Muscle of leg (tissue), 11 donors: ENCODE data around the gene MYL11. TPM values are rescaled to one million over a fixed set of nuclear protein-coding genes. Genes with fewer than 3 reads are reported as not detected.
A peak's percentile ranks its signal among the peaks of the same experiment; 100 is the strongest.

ENCODE experiments used
- DNase-seq: peaks from one replicate; pipeline ENCODE4 v3.0.0; 2013
- H3K27ac ChIP-seq: one replicate; pipeline ENCODE4 v1.5.1; 2013; ENCODE audit warnings: mild to moderate bottlenecking, low read length, control low read depth
- H3K27me3 ChIP-seq: one replicate; pipeline ENCODE4 v1.6.1; 2013; ENCODE audit warnings: low read length; ENCODE audit not compliant: control insufficient read depth, insufficient read depth
- H3K36me3 ChIP-seq: one replicate; pipeline ENCODE4 v1.6.1; 2013; ENCODE audit warnings: low read length; ENCODE audit not compliant: control insufficient read depth, insufficient read depth
- H3K4me1 ChIP-seq: one replicate; pipeline ENCODE4 v1.6.1; 2013; ENCODE audit warnings: low read length; ENCODE audit not compliant: control insufficient read depth, insufficient read depth
- H3K4me3 ChIP-seq: one replicate; pipeline ENCODE4 v1.5.1; 2013; ENCODE audit warnings: low read length, control low read depth
- H3K9me3 ChIP-seq: replicated peaks from 2 replicates; pipeline ENCODE4 v1.6.1; 2013; ENCODE audit warnings: low read depth, low read length; ENCODE audit not compliant: control insufficient read depth
- WGBS: methylation state at CpG from one replicate; pipeline ENCODE4 v1.1.5; 2013; ENCODE audit warnings: missing lambda C conversion rate; ENCODE audit not compliant: insufficient coverage; 5-methylcytosine and 5-hydroxymethylcytosine counted together
- polyA plus RNA-seq, 8 donors: library from polyadenylated mRNA; unstranded; fragments of 120-200 nt; gene quantifications; one replicate each; pipeline versions ENCODE4 v1.2.1 to v1.2.3, GENCODE V29; 2013; ENCODE audit warnings: inconsistent platforms in 1 of 8, low replicate concordance in 1 of 8; ENCODE audit not compliant: insufficient read length in 8 of 8, insufficient read depth in 1 of 8
- total RNA-seq: library from RNA; stranded (reverse); fragments of 120-200 nt; gene quantifications from one replicate; pipeline ENCODE4 v1.2.4, GENCODE V29; 2013

MYL11 gene
- total and polyA plus RNA-seq, 9 donors, result 4,424 to 10,279 (median 7,940) TPM

DNA sequence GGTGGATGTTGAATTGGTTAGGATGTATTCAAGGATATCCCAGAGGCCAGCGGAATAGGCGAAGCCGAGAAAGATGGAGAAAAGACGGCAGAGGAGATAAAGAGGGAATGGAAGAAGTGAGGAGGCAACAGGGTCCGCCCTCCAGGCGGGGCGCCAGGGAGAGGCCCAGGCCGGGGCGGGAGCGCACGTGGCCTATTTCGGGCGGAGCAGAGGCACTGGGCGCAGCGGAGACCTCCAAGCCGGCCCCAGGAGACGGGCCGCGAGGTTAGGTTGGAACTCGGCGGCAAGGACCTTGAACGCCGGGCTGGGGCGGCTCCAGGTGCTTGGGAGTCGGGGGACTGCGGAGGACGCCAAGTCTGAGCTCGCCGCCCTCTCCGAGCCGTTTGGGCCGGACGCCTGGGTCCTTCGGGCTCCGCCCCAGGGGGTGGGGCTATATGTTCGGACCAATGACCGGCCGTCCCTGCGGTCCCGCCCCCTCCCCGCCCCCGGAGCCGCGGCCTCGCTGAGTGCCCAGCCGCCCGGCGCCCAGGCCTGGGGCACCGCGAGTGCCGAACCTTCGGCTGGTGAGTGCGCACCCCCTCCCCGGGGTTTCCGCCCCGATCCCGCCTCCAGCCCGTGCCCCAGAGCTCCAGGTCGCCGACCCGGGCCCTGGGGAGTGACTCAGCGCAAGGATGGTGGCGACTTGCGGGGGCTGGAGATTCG is 32.7 kb downstream of the MYL11 start, which contains the start of gene ZNF771:
Gene ZNF771, plus strand, starts transcription at position 505 of the 702 bp plus-strand sequence. CDS start 448 bp downstream, outside the sequence.
- peaks cover 21% of the 10 kb centered on the region for H3K4me1 ChIP-seq
- H3K9me3 ChIP-seq, result no peaks in the 10 kb centered on the region

DNA sequence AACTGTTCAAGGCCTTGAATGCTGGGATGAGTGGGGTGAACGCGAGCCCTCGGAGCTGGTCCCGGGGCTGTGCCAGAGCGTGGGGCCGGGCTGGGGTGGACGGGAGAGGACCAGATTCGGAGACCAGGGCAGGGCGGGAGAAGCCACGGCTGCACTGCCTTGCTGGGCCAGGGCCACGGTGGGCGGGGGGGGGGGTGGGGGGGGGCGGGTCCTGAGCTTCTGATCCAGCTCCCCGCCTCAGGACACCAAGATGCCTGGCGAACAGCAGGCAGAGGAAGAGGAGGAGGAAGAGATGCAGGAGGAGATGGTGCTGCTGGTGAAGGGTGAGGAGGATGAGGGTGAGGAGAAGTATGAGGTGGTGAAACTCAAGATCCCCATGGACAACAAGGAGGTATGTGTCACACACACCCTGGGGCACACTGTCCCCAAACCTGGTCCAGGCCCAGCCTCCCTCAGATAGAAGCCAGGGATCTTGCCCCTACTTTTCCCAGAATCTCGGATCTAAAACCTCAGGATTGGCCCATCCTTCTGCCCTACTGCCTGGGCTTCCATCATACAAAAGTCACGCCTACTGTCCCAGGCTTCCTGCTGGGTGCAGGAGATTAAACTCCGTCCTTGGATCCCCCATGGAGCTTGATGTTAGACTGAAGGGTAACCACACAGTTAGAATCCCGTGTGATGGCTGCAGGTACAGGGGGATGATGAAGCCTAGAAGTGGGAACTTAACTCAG is 33.4 kb downstream of the MYL11 start:
- Histone ChIP-seq H3K4me3 (peak overlapping the region; percentile 72), H3K36me3 (peaks cover 31% of the 10 kb centered on the region), H3K4me1 (peaks cover 21% of the 10 kb centered on the region), H3K9me3 (no peaks in the 10 kb centered on the region), H3K27me3 (no peaks in the 10 kb centered on the region), H3K27ac (peak overlapping the region; percentile 77)
- no peak for DNase-seq
- WGBS, result 6% methylated on average over 7 of the region's 19 CpGs

More for the DNA sequence above, 32.7 kb downstream of the MYL11 start, which contains the start of gene ZNF771:
- Histone ChIP-seq H3K4me3 (peak within 1 kb of the TSS; percentile 72), H3K27ac (peak within 1 kb of the TSS; percentile 89), H3K36me3 (peaks cover 25% of the 10 kb centered on the region), H3K27me3 (no peaks in the 10 kb centered on the region)
- WGBS, result under 1% methylated on average over 62 of the region's 65 CpGs
- peak; percentile 97 for DNase-seq

DNA sequence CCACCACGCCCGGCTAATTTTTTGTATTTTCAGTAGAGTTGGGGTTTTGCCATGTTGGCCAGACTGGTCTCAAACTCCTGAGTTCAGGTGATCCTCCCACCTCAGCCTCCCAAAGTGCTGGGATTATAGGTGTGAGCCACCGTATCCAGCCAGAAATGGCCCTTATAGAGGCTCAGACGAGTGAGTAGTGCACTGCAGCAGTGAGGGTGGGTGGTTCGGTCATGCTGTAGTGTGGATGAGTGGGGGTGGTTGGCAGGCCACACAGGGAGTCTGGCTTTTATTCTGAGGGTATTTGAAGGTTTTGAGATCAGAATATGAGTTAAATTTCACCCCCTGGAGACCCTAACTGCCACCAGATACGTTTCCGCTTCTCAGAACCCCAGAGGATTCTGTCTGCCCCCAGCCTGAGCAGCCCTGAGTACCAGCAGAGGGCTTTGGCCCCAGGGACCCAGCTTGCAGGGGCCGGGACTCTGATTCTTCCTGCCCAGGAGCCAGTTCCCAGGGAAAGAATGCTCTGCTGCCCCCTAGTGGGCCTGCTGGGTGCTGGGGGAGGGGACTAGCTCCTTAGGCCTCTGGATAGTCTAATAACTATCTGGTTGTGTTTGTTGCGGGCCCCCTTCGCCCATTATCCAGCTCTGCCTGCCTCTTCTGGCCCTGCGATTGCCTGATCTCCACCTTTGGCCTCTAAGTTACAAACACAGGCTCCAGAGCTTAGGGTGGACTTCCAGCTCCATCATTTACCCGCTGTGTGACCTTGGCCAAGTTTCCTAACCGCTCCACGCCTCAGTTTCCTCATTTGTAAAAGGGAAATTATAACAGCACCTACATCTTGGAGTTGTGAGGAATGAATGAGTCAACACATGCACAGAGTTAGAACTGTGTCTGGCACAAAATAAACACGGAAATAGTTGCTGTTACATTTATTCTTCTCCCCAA is 34.8 kb downstream of the MYL11 start:
- H3K36me3 ChIP-seq, result peaks cover 41% of the 10 kb centered on the region
- 28% methylated on average over 5 of the region's 15 CpGs for WGBS
- peaks cover 21% of the 10 kb centered on the region for H3K4me1 ChIP-seq
- H3K4me3 ChIP-seq, result no peak overlapping the region
- DNase-seq, result peak; percentile 94
- peak overlapping the region; percentile 60 for H3K27ac ChIP-seq
- no peaks in the 10 kb centered on the region for H3K27me3 ChIP-seq
- H3K9me3 ChIP-seq, result no peaks in the 10 kb centered on the region

DNA sequence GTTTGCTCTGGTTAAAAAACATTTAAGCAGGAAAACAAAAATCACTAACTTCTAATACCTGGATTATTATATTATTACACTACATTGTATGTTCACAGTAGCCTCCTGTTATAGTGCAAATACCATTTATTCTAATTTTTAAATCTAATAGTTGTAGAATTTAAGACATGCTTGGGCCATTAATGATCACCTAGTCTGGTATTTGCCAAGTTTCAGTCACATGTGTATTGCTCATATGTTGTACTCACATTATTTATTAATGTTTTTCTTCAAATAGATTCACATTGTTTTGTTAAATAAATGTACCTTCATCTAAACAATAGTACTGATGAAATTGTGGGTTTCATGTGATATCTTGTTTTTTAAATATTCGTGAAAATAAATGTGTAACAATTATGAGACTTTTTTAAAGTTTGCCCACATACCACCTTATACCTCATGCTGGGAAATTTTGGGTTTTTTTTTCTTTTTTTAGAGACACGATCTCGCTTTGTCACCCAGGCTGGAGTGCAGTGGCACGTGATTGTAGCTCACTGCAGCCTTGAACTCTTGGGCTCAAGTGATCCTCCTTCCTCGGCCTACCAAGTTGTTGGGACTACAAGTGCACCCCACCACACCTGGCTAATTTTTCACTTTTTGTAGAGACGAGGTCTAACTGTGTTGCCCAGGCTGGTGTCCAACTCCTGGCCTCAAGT is 38.7 kb downstream of the MYL11 start:
- Histone ChIP-seq H3K27me3 (no peaks in the 10 kb centered on the region), H3K9me3 (no peaks in the 10 kb centered on the region), H3K36me3 (peaks cover 40% of the 10 kb centered on the region), H3K4me3 (no peak overlapping the region), H3K4me1 (peaks cover 19% of the 10 kb centered on the region), H3K27ac (no peak overlapping the region)
- 81% methylated on average over 3 of the region's 6 CpGs for WGBS
- DNase-seq, result no peak

DNA sequence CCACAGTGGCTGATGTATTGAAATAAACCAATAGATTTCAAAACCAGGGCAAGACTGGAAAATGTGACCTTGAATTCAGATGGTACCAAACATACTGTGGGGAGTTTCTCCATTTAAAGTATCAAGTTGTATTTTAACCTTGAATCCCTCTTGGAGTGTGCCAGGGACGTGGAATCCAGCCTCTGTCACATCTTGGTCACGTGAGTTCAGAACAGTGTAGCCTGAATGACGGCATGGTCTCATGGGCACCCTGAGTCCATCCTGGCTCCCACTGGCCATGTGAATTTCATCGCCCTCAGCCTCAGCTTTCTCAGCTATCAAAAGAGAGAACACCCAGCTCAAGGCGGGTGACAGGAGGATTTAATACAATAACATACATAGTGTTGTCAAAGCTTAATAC is 39.6 kb downstream of the MYL11 start:
- Histone ChIP-seq H3K4me1 (peaks cover 14% of the 10 kb centered on the region), H3K36me3 (peaks cover 35% of the 10 kb centered on the region), H3K9me3 (no peaks in the 10 kb centered on the region), H3K27ac (no peak overlapping the region), H3K27me3 (no peaks in the 10 kb centered on the region), H3K4me3 (no peak overlapping the region)
- no peak for DNase-seq
- WGBS, result 93% methylated on average over 3 of the region's 5 CpGs

DNA sequence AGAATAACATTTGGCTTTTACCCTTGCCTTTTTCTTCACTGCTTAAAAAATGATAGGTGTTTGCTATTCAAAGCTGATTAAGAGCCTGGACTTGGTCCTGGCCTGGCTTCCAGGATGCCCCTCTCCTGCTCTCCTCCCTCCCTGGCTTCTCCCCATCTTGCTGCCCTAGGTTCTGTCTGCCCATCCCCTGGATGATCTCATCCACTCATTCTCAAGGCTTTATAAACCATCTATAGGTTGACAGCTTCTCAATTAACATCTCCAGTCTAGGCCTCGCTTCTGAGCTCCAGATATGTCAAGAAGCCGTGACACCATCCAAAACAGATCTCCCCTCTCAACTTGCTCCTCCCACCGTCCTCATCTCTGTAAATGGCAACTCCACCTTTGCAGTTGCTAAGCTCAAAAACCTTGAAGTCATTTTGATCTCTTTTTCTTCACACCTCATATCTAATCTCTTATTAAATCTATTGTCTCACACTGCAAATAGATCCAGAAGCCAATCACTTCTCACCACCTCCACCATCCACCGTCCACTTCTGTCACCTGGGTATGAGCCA is 41.5 kb downstream of the MYL11 start:
- Histone ChIP-seq H3K27me3 (no peaks in the 10 kb centered on the region), H3K36me3 (peaks cover 35% of the 10 kb centered on the region), H3K9me3 (no peaks in the 10 kb centered on the region), H3K27ac (no peak overlapping the region), H3K4me3 (no peak overlapping the region), H3K4me1 (peaks cover 8% of the 10 kb centered on the region)
- DNase-seq, result no peak
- WGBS, result 85% methylated on average over 4 of the region's 4 CpGs

DNA sequence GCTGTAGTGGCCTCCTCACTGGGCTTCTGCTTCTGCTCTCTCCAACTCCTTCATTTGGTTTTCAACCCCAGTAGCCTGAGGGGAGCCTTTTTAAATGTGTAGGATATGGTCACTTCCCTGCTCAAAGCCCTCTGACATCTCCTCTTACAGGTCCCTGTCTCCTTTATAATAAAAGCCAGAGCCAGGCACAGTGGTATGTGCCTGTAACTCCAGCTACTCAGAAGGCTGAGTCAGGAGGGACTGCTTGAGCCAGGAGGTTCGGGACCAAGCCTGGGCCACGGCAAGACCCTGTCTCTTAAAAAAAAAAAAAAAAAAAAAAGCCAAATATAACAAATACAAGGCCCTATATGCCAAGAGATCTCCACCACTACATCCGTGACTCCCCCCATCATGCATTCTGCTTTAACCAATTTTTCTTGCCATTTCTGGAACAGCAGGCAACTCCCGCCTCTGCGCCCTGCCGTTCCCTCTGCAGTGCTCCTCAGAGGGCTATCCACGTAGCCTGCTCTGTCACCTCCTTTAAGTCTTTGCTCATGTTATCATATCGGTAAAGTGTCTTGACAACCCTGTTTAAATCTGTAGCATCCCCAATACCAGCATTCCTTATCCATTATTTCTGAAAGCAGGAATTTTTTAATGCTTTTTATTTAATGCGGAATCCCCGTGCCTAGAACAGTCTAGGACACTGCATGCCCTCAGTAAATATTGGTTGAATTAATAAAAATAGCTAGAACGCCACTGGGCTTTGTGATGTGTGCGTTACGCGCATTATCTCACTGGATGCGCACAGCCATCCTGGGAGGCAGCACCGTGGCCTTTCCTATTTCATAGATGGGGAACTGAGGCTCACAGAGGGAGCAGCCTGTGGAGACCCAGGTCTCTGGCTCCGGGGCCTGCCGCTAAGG is 42.3 kb downstream of the MYL11 start:
- peak overlapping the region; percentile 50 for H3K4me3 ChIP-seq
- DNase-seq, result no peak
- WGBS, result 44% methylated on average over 12 of the region's 18 CpGs
- no peaks in the 10 kb centered on the region for H3K27me3 ChIP-seq
- peaks cover 8% of the 10 kb centered on the region for H3K4me1 ChIP-seq
- no peak overlapping the region for H3K27ac ChIP-seq
- H3K36me3 ChIP-seq, result peaks cover 32% of the 10 kb centered on the region
- H3K9me3 ChIP-seq, result no peaks in the 10 kb centered on the region

DNA sequence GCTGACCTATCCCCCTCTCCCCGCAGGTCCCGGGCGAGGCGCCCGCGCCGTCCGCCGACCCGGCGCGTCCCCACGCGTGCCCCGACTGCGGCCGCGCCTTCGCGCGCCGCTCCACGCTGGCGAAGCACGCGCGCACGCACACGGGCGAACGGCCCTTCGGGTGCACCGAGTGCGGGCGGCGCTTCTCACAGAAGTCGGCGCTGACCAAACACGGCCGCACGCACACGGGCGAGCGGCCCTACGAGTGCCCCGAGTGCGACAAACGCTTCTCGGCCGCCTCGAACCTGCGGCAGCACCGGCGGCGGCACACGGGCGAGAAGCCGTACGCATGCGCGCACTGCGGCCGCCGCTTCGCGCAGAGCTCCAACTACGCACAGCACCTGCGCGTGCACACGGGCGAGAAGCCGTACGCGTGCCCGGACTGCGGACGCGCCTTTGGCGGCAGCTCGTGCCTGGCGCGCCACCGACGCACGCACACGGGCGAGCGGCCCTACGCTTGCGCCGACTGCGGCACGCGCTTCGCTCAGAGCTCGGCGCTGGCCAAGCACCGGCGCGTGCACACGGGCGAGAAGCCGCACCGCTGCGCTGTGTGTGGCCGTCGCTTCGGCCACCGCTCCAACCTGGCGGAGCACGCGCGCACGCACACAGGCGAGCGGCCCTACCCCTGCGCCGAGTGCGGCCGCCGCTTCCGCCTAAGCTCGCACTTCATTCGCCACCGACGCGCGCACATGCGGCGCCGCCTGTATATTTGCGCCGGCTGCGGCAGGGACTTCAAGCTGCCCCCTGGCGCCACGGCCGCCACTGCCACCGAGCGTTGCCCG is 43.1 kb downstream of the MYL11 start:
- DNase-seq, result peak; percentile 96
- H3K4me3 ChIP-seq, result peak overlapping the region; percentile 50
- H3K9me3 ChIP-seq, result no peaks in the 10 kb centered on the region
- peaks cover 8% of the 10 kb centered on the region for H3K4me1 ChIP-seq
- no peaks in the 10 kb centered on the region for H3K27me3 ChIP-seq
- H3K27ac ChIP-seq, result peak overlapping the region; percentile 62
- H3K36me3 ChIP-seq, result peaks cover 28% of the 10 kb centered on the region
- under 1% methylated on average over 132 of the region's 140 CpGs for WGBS
